Nephron progenitor cell (in vitro differentiated cells): ENCODE data around the gene HOOK1.

Source experiments
- DNase-seq: peaks from one replicate; pipeline ENCODE4 v3.0.0; 2021
- H3K27ac Mint-ChIP-seq: 2 replicates; pipeline ENCODE4 v1.8.0; 2021; ENCODE audit warnings: mild to moderate bottlenecking, moderate library complexity, mixed read lengths
- H3K27me3 Mint-ChIP-seq: 2 replicates; pipeline ENCODE4 v1.8.0; 2021; ENCODE audit warnings: mild to moderate bottlenecking, low read depth, mixed read lengths; ENCODE audit not compliant: poor library complexity
- H3K36me3 Mint-ChIP-seq: 2 replicates; pipeline ENCODE4 v1.8.0; 2021; ENCODE audit warnings: low read depth, mixed read lengths
- H3K4me1 Mint-ChIP-seq: 2 replicates; pipeline ENCODE4 v1.8.0; 2021; ENCODE audit warnings: mixed read lengths
- H3K4me3 Mint-ChIP-seq: 2 replicates; pipeline ENCODE4 v1.8.0; 2021; ENCODE audit warnings: mild to moderate bottlenecking, moderate library complexity, mixed read lengths
- H3K9me3 Mint-ChIP-seq: 2 replicates; pipeline ENCODE4 v1.8.0; 2021; ENCODE audit warnings: mild to moderate bottlenecking, moderate library complexity, mixed read lengths
- CTCF ChIP-seq: fragments of 200-600 bp; sonication (generic); IDR thresholded peaks from 2 replicates; pipeline ENCODE4 v1.5.0; 2021; ENCODE audit warnings: antibody characterized with exemption

The HOOK1 gene

GRCh38 chr1:59877108-59877682 lies 62.4 kb downstream of the HOOK1 start:
- Mint-ChIP-seq H3K36me3 (peaks cover 13% of the 10 kb centered on the region), H3K9me3 (peaks cover 19% of the 10 kb centered on the region), H3K4me1 (peaks cover 5% of the 10 kb centered on the region), H3K4me3 (no peak overlapping the region), H3K27me3 (no peaks in the 10 kb centered on the region), H3K27ac (no peak overlapping the region)
- no peak for TF ChIP-seq CTCF
- no peak for DNase-seq

- Mint-ChIP-seq H3K27ac (no peak overlapping the region), H3K4me1 (peaks cover 5% of the 10 kb centered on the region), H3K9me3 (peaks cover 24% of the 10 kb centered on the region), H3K36me3 (peaks cover 13% of the 10 kb centered on the region), H3K27me3 (no peaks in the 10 kb centered on the region), H3K4me3 (no peak overlapping the region)
- DNase-seq, result no peak
- TF ChIP-seq CTCF, result no peak
Observed at GRCh38 chr1:59878370-59878769, 63.6 kb downstream of the HOOK1 start.

- TF ChIP-seq CTCF, result peak; percentile 66
- no peaks in the 10 kb centered on the region for H3K27me3 Mint-ChIP-seq
- peak; percentile 63 for DNase-seq
- no peak overlapping the region for H3K27ac Mint-ChIP-seq
- peaks cover 24% of the 10 kb centered on the region for H3K9me3 Mint-ChIP-seq
- peaks cover 5% of the 10 kb centered on the region for H3K4me1 Mint-ChIP-seq
- H3K4me3 Mint-ChIP-seq, result no peak overlapping the region
- H3K36me3 Mint-ChIP-seq, result peaks cover 13% of the 10 kb centered on the region
Observed at GRCh38 chr1:59879574-59879973, 64.8 kb downstream of the HOOK1 start.

GRCh38 chr1:59879996-59880505 lies 65.3 kb downstream of the HOOK1 start:
- Mint-ChIP-seq H3K4me3 (no peak overlapping the region), H3K27me3 (no peaks in the 10 kb centered on the region), H3K4me1 (peaks cover 5% of the 10 kb centered on the region), H3K36me3 (peaks cover 13% of the 10 kb centered on the region), H3K9me3 (peaks cover 24% of the 10 kb centered on the region), H3K27ac (no peak overlapping the region)
- DNase-seq, result no peak
- no peak for TF ChIP-seq CTCF

- Mint-ChIP-seq H3K9me3 (peaks cover 24% of the 10 kb centered on the region), H3K27ac (no peak overlapping the region), H3K4me3 (no peak overlapping the region), H3K27me3 (no peaks in the 10 kb centered on the region), H3K4me1 (peaks cover 5% of the 10 kb centered on the region), H3K36me3 (peaks cover 13% of the 10 kb centered on the region)
- no peak for DNase-seq
- TF ChIP-seq CTCF, result no peak
Observed at GRCh38 chr1:59880735-59881134, 66.0 kb downstream of the HOOK1 start.

GRCh38 chr1:59885160-59885832 lies 70.5 kb downstream of the HOOK1 start:
- no peak for DNase-seq
- H3K4me1 Mint-ChIP-seq, result no peaks in the 10 kb centered on the region
- H3K36me3 Mint-ChIP-seq, result no peaks in the 10 kb centered on the region
- H3K9me3 Mint-ChIP-seq, result peaks cover 31% of the 10 kb centered on the region
- H3K4me3 Mint-ChIP-seq, result no peak overlapping the region
- TF ChIP-seq CTCF, result no peak
- H3K27me3 Mint-ChIP-seq, result no peaks in the 10 kb centered on the region
- no peak overlapping the region for H3K27ac Mint-ChIP-seq
